ENCODE measurements around the gene CHDH.

GRCh38 chr3:53841296-53841695 lies 4.9 kb downstream of the CHDH start:
- TF ChIP-seq RAD21 (IDR thresholded peaks at IDR 0.05; ENCODE audit: low read depth) (no peak), EP300 (IDR thresholded peaks at IDR 0.05; ENCODE audit: borderline replicate concordance) (no peak), NFIC (IDR thresholded peaks at IDR 0.05) (no peak), TAF1 (IDR thresholded peaks at IDR 0.05; ENCODE audit: low read depth) (no peak), FOXM1 (IDR thresholded peaks at IDR 0.05; ENCODE audit: borderline replicate concordance, low read depth) (no peak), USF1 (IDR thresholded peaks at IDR 0.05) (no peak), ZBTB7A (IDR thresholded peaks at IDR 0.05; ENCODE audit: low read depth) (no peak), CREB1 (IDR thresholded peaks at IDR 0.05; ENCODE audit: low read depth) (no peak), TEAD4 (IDR thresholded peaks at IDR 0.05) (no peak), MAX (IDR thresholded peaks at IDR 0.05) (no peak), REST (IDR thresholded peaks at IDR 0.05; ENCODE audit: low read depth) (no peak), CEBPB (IDR thresholded peaks at IDR 0.05) (no peak), YY1 (IDR thresholded peaks at IDR 0.05; ENCODE audit: low read depth) (no peak), EGR1 (IDR thresholded peaks at IDR 0.05) (no peak)
